Neuronal stem cell (in vitro differentiated cells): ENCODE results near the gene CD200.

Experiments
- DNase-seq: peaks from one replicate; pipeline ENCODE4 v3.0.0-alpha.2; 2013; ENCODE audit warnings: low spot score
- H2AFZ ChIP-seq: one replicate; pipeline ENCODE4 v1.6.1; 2013; ENCODE audit warnings: mild to moderate bottlenecking, low read length, inconsistent platforms
- H2AK5ac ChIP-seq: 2 replicates; pipeline ENCODE4 v1.6.1; 2013; ENCODE audit warnings: low read depth, mild to moderate bottlenecking, inconsistent platforms, low read length, moderate library complexity, mixed read lengths
- H2BK120ac ChIP-seq: 2 replicates; pipeline ENCODE4 v1.6.1; 2013; ENCODE audit warnings: low read depth, mild to moderate bottlenecking, inconsistent platforms, low read length, moderate library complexity, mixed read lengths
- H2BK12ac ChIP-seq: one replicate; pipeline ENCODE4 v1.6.1; 2013; ENCODE audit warnings: low read length, inconsistent platforms
- H2BK15ac ChIP-seq: 2 replicates; pipeline ENCODE4 v1.6.1; 2013; ENCODE audit warnings: mild to moderate bottlenecking, low read length, inconsistent platforms, mixed read lengths
- H2BK5ac ChIP-seq: one replicate; pipeline ENCODE4 v1.6.1; 2013; ENCODE audit warnings: inconsistent platforms, mild to moderate bottlenecking, low read length, moderate library complexity
- H3K14ac ChIP-seq: one replicate; pipeline ENCODE4 v1.6.1; 2013; ENCODE audit warnings: low read length, inconsistent platforms
- H3K18ac ChIP-seq: 2 replicates; pipeline ENCODE4 v1.6.1; 2013; ENCODE audit warnings: low read length, inconsistent platforms
- H3K23ac ChIP-seq: 2 replicates; pipeline ENCODE4 v1.6.1; 2013; ENCODE audit warnings: low read depth, mild to moderate bottlenecking, mixed read lengths, low read length, inconsistent platforms; ENCODE audit not compliant: poor library complexity
- H3K27ac ChIP-seq: replicated peaks from 3 replicates; pipeline ENCODE4 v1.5.1; 2013; ENCODE audit warnings: low read length, inconsistent platforms
- H3K27me3 ChIP-seq, 3 experiments: 2 replicates each; pipeline ENCODE4 v1.6.1; 2013; ENCODE audit warnings: low read length in 3 of 3, mild to moderate bottlenecking in 2 of 3, inconsistent platforms in 1 of 3, low read depth in 1 of 3, mixed read lengths in 1 of 3, moderate library complexity in 1 of 3; ENCODE audit not compliant: control insufficient read depth in 3 of 3, insufficient read depth in 3 of 3
- H3K36me3 ChIP-seq, 2 donors: replicated peaks in 1 of 2; 2 replicates each; pipeline ENCODE4 v1.6.1; 2013; ENCODE audit warnings: low read length in 2 of 2; ENCODE audit not compliant: control insufficient read depth in 2 of 2, insufficient read depth in 2 of 2
- H3K4ac ChIP-seq: 2 replicates; pipeline ENCODE4 v1.6.1; 2013; ENCODE audit warnings: inconsistent platforms, mild to moderate bottlenecking, low read length, moderate library complexity
- H3K4me1 ChIP-seq, 2 donors: 1 replicate in 1 of 2; 2 replicates in 1 of 2; pipeline ENCODE4 v1.6.1; 2013; ENCODE audit warnings: low read length in 2 of 2, low read depth in 1 of 2; ENCODE audit not compliant: control insufficient read depth in 2 of 2, insufficient read depth in 1 of 2
- H3K4me2 ChIP-seq: one replicate; pipeline ENCODE4 v1.6.1; 2013; ENCODE audit warnings: mild to moderate bottlenecking, low read length, inconsistent platforms; ENCODE audit not compliant: insufficient read depth, poor library complexity, severe bottlenecking
- H3K4me3 ChIP-seq, 2 donors: 2 replicates each; pipeline ENCODE4 v1.5.1; 2013; ENCODE audit warnings: low read length in 2 of 2, mild to moderate bottlenecking in 2 of 2, inconsistent platforms in 1 of 2, moderate library complexity in 1 of 2
- H3K79me1 ChIP-seq: one replicate; pipeline ENCODE4 v1.6.1; 2013; ENCODE audit warnings: low read depth, mild to moderate bottlenecking, inconsistent platforms, low read length, moderate library complexity
- H3K9ac ChIP-seq: one replicate; pipeline ENCODE4 v1.6.1; 2013; ENCODE audit warnings: mild to moderate bottlenecking, low read depth, low read length, inconsistent platforms; ENCODE audit not compliant: poor library complexity
- H3K9me3 ChIP-seq, 2 donors: replicated peaks in 1 of 2; 2 replicates each; pipeline versions ENCODE3 to v1.6.1; 2013; ENCODE audit warnings: low read length in 2 of 2, mild to moderate bottlenecking in 2 of 2, inconsistent platforms in 1 of 2, low read depth in 1 of 2, mixed read lengths in 1 of 2, moderate library complexity in 1 of 2; ENCODE audit not compliant: control insufficient read depth in 2 of 2, insufficient read depth in 1 of 2
- H4K8ac ChIP-seq: one replicate; pipeline ENCODE4 v1.6.1; 2013; ENCODE audit warnings: low read depth, mild to moderate bottlenecking, inconsistent platforms, low read length, moderate library complexity
- H4K91ac ChIP-seq: one replicate; pipeline ENCODE4 v1.6.1; 2013; ENCODE audit warnings: low read length, low read depth, mild to moderate bottlenecking, inconsistent platforms; ENCODE audit not compliant: poor library complexity
- WGBS, 2 donors: extraction: QIAGEN DNeasy Blood & Tissue Kit; methylation state at CpG; one replicate each; pipeline ENCODE4 v1.1.7; 2013; ENCODE audit warnings: missing lambda C conversion rate in 2 of 2, mixed read lengths in 1 of 2; ENCODE audit not compliant: insufficient read length in 2 of 2, insufficient replicate concordance in 1 of 2; ENCODE audit errors: extremely low coverage in 2 of 2; 5-methylcytosine and 5-hydroxymethylcytosine counted together

CD200 gene

DNA sequence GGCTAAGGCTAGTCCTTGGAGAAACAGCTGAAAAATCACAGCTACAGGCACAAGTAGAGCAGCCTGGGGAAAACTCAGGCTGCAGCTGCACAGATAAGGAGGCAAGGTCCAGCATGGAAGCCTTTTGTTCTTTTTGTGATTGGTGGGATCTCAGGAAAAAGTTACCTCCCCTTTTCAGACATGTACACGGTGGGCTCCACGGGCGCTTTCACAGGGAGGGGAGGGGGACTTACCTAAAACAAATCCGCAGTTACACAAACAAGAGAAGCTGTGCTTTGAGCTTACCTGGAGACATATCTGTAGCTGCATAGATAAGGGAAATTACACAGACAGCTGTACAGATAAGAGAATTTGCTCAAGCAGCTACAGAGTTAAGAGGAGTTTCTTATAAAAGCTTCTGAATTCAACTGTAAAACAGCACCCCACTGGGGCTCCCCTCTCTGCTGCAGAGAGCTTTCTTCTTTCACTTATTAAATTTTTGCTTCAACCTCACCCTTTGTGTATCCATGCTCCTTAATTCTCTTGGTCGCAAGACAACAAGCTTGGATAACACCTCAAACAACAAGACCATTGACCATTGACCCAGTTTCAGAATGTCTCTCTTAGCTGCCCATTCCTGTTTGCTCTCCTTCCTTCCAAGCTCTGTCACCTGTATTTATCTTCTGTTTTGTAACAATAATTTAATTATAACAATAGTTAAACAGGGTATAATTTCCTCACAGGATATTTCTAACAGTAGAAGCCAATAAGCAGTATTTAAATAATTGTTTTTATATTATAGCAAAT lies 10.9 kb upstream of the CD200 start:
- Histone ChIP-seq H2AK5ac (no peak overlapping the region), H2BK120ac (no peak overlapping the region), H2BK15ac (no peak overlapping the region), H2BK12ac (no peak overlapping the region), H3K23ac (no peak overlapping the region), H2BK5ac (no peak overlapping the region), H3K14ac (no peak overlapping the region), H3K4ac (no peak overlapping the region), H3K4me2 (peak overlapping the region; percentile 40), H3K9ac (no peak overlapping the region), H3K4me3 (no peak overlapping the region), H4K91ac (no peak overlapping the region), H4K8ac (no peak overlapping the region), H3K4me1 (peaks cover 4 to 8% of the 10 kb centered on the region in 2 donors), H3K79me1 (no peaks in the 10 kb centered on the region), H3K36me3 (no peaks in the 10 kb centered on the region), H3K18ac (no peak overlapping the region), H3K27ac (no peak overlapping the region), H3K9me3 (no peaks in the 10 kb centered on the region), H2AFZ (peak overlapping the region; percentile 88), H3K27me3 (no peaks in the 10 kb centered on the region)
- DNase-seq, result no peak
- WGBS, 2 donors, result no CpG with 5 or more reads among the region's 5 CpGs

DNA sequence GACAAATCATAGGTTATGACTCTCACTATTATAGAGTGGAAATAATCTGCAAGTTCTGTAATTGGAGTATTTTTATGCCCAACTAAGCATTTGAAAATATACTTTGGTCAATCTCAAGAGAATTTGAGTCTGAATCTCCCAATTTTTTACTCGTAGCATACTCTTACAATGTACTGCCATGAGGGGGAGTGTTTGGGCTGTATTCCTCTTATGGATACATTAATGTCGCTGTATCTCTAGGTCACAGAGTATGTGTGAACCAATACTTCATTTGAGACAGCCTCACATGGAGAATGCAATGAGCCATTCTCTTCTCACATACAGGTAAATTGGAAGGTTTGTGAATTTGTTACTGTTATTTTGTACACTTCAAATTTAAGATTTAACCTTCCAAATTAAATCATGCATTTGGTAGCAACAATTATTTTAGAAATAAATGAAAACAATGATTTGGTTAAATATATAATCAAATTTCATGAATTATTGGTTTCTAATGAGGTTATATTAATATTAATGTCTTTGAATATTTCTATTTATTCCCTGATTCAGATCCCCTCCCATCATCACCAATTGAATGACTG lies 5.5 kb upstream of the CD200 start:
- H3K27me3 ChIP-seq, result no peaks in the 10 kb centered on the region
- H2BK15ac ChIP-seq, result no peak overlapping the region
- H3K18ac ChIP-seq, result no peak overlapping the region
- no peak overlapping the region for H4K8ac ChIP-seq
- no peaks in the 10 kb centered on the region for H3K4me1 ChIP-seq
- no peak overlapping the region for H3K14ac ChIP-seq
- H3K27ac ChIP-seq, result no peak overlapping the region
- H4K91ac ChIP-seq, result no peak overlapping the region
- no peak overlapping the region for H3K23ac ChIP-seq
- H3K9ac ChIP-seq, result no peak overlapping the region
- no peaks in the 10 kb centered on the region for H3K36me3 ChIP-seq
- H3K9me3 ChIP-seq, result no peaks in the 10 kb centered on the region
- no CpG with 5 or more reads among the region's 2 CpGs for WGBS, 2 donors
- H3K4ac ChIP-seq, result no peak overlapping the region
- no peak for DNase-seq
- H3K79me1 ChIP-seq, result no peaks in the 10 kb centered on the region
- H2BK12ac ChIP-seq, result no peak overlapping the region
- H2AK5ac ChIP-seq, result no peak overlapping the region
- no peak overlapping the region for H2BK120ac ChIP-seq
- H2BK5ac ChIP-seq, result no peak overlapping the region
- no peak overlapping the region for H2AFZ ChIP-seq
- no peak overlapping the region for H3K4me3 ChIP-seq
- H3K4me2 ChIP-seq, result no peak overlapping the region

DNA sequence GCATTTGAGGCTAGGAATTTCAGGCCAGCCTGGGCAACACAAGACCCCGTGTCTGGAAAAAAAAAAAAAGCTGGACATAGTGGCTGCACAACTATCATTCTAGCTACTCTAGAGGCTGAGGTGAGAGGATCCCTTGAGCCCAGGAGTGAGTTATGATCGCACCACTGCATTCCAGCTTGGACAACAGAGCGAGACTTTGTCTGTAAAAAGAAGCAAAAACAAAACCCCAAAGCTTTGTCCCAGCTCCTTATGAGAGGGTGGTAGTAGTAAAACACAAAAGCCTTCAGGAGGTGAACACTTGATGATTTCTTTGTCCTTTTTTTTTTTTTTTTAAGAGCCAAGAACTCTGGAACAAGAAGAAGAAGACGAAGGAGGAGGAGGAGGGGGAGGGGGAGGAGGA lies 1.1 kb upstream of the CD200 start:
- Histone ChIP-seq H3K27ac (no peak overlapping the region), H3K23ac (no peak overlapping the region), H3K4me1 (peaks cover 2 to 5% of the 10 kb centered on the region in 2 donors), H2AK5ac (no peak overlapping the region), H3K4me2 (no peak overlapping the region), H4K8ac (no peak overlapping the region), H4K91ac (no peak overlapping the region), H2BK15ac (no peak overlapping the region), H3K79me1 (no peaks in the 10 kb centered on the region), H3K36me3 (peaks cover 0 to 15% of the 10 kb centered on the region in 2 donors), H3K9me3 (no peaks in the 10 kb centered on the region), H3K4me3 (no peak overlapping the region), H2BK5ac (no peak overlapping the region), H3K27me3 (no peaks in the 10 kb centered on the region), H3K4ac (no peak overlapping the region), H3K18ac (no peak overlapping the region), H3K9ac (no peak overlapping the region), H2BK12ac (no peak overlapping the region), H3K14ac (no peak overlapping the region), H2BK120ac (no peak overlapping the region), H2AFZ (no peak overlapping the region)
- no peak for DNase-seq
- WGBS, 2 donors, result no CpG with 5 or more reads among the region's 4 CpGs
